ENCODE data around the gene AXL.
"Not testable (repeated sequence)": the region's sequence is repeated elsewhere in the genome, so short reads cannot be mapped to it uniquely, and the experiment has no call there.

AXL gene
- total RNA-seq = 0.10 to 0.52 reads per million in 2 donors

- no peak for DNase-seq
These were observed at the start of gene AXL for GRCh38 chr19:41218615-41219507. Gene AXL, plus strand, starts transcription at chr19:41219223. Its CDS starts 170 bp downstream, at chr19:41219393.

GRCh38 chr19:41172297-41173164 lies 46.5 kb upstream of the AXL start:
- DNase-seq = no peak

GRCh38 chr19:41174297-41174928 lies 44.6 kb upstream of the AXL start:
- no peak for DNase-seq

GRCh38 chr19:41175801-41176777 lies 42.9 kb upstream of the AXL start:
- DNase-seq = no peak

GRCh38 chr19:41180173-41180572 lies 38.9 kb upstream of the AXL start:
- DNase-seq = not testable (repeated sequence)

GRCh38 chr19:41186971-41187883 lies 31.8 kb upstream of the AXL start:
- DNase-seq = no peak

GRCh38 chr19:41187884-41188279 lies 31.1 kb upstream of the AXL start:
- DNase-seq = no peak

GRCh38 chr19:41189425-41190065 lies 29.5 kb upstream of the AXL start:
- DNase-seq = no peak

- DNase-seq = no peak
These were observed 26.2 kb upstream of the AXL start, which contains the start of gene CYP2S1 for GRCh38 chr19:41192574-41193429. Gene CYP2S1, plus strand, starts transcription at chr19:41193219. Its CDS starts 46 bp downstream, at chr19:41193265.

GRCh38 chr19:41193430-41194156 lies 25.4 kb upstream of the AXL start:
- DNase-seq = no peak

- no peak for DNase-seq
These were observed 24.9 kb upstream of the AXL start for GRCh38 chr19:41194157-41194552.

- no peak for DNase-seq
These were observed 23.1 kb upstream of the AXL start for GRCh38 chr19:41195675-41196497.

- DNase-seq = no peak
These were observed 20.5 kb upstream of the AXL start for GRCh38 chr19:41198559-41198958.

GRCh38 chr19:41203371-41203770 lies 15.7 kb upstream of the AXL start:
- DNase-seq = no peak

- not testable (repeated sequence) for DNase-seq
These were observed 14.7 kb upstream of the AXL start for GRCh38 chr19:41204338-41204737.

- no peak for DNase-seq
These were observed 13.0 kb upstream of the AXL start for GRCh38 chr19:41205995-41206394.

GRCh38 chr19:41206456-41206855 lies 12.6 kb upstream of the AXL start:
- no peak for DNase-seq
